ENCODE data around the gene ASIC1. TPM values are rescaled to one million over a fixed set of nuclear protein-coding genes. Genes with fewer than 3 reads are reported as not detected.
A peak's percentile ranks its signal among the peaks of the same experiment; 100 is the strongest.

The ASIC1 gene
- polyA plus RNA-seq, 3 donors: not detected

DNA sequence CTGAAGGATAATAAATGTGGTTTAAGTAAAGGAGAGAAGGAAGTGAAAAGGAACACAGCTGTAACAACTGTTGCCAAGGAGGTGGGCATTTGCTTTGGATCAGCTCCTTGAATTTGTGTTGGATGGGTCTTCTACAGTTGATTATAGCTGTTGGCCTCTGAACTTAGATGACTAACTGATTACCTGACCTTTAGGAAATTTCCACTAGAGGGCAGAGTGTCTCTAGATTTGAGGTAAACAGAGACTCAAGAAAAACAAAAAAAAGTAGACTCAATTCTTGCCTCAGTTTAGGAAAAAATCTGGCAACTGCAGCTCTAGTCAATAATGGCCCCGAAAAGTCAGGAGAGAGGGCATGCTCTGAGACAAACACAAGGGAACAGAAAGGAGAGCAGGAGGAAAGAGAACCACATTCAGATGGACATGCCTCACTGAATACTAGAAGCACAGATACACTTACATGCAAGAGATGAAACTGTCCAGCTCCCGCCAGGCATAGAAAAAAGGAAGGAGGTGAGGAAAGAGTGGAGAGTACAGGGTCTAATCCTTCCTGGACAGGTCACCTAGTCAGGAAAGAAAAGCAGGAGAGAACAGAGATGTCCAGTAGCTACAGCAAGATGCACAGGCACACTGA lies 75.2 kb downstream of the ASIC1 start:
- no peaks in the 10 kb centered on the region for H3K79me2 ChIP-seq (ENCODE audit: insufficient read depth, low read length)
- H2AFZ ChIP-seq (ENCODE audit: insufficient read depth, low read depth, low read length, poor library complexity, severe bottlenecking): no peak overlapping the region
- peak in 1 of 3 donors; percentile 15 for DNase-seq
- no peaks in the 10 kb centered on the region for H3K9me3 ChIP-seq (replicated peaks in 1 of 2; ENCODE audit: control insufficient read depth in 1 of 2, insufficient read depth in 1 of 2, low read length in 2 of 2)
- intact Hi-C loops (cut with micrococcal nuclease): loop anchor here (2.0 to 5.0 kb wide), 2 partner anchors 40 to 42 kb away; no protein-coding TSS in a partner anchor
- H3K4me3 ChIP-seq (replicated peaks in 1 of 3; ENCODE audit: low read depth in 2 of 3, low read length in 3 of 3): no peak overlapping the region
- TF ChIP-seq, protein P1, sequence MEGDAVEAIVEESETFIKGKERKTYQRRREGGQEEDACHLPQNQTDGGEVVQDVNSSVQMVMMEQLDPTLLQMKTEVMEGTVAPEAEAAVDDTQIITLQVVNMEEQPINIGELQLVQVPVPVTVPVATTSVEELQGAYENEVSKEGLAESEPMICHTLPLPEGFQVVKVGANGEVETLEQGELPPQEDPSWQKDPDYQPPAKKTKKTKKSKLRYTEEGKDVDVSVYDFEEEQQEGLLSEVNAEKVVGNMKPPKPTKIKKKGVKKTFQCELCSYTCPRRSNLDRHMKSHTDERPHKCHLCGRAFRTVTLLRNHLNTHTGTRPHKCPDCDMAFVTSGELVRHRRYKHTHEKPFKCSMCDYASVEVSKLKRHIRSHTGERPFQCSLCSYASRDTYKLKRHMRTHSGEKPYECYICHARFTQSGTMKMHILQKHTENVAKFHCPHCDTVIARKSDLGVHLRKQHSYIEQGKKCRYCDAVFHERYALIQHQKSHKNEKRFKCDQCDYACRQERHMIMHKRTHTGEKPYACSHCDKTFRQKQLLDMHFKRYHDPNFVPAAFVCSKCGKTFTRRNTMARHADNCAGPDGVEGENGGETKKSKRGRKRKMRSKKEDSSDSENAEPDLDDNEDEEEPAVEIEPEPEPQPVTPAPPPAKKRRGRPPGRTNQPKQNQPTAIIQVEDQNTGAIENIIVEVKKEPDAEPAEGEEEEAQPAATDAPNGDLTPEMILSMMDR (IDR thresholded peaks at IDR 0.05): peak; percentile 79
- peaks cover 58 to 86% of the 10 kb centered on the region in 2 donors for H3K36me3 ChIP-seq (replicated peaks in 1 of 2; ENCODE audit: control insufficient read depth in 1 of 2, insufficient read depth in 2 of 2, low read length in 2 of 2)
- H3K36me3 Mint-ChIP-seq: peaks cover 67 to 85% of the 10 kb centered on the region in 2 donors
- H3K27ac ChIP-seq (ENCODE audit: low read depth in 1 of 2, low read length in 2 of 2): no peak overlapping the region
- no peak overlapping the region for H3K4me2 ChIP-seq (replicated peaks; ENCODE audit: extremely low read depth, low read length, poor library complexity, severe bottlenecking)
- peaks cover 15% of the 10 kb centered on the region for H3K4me1 Mint-ChIP-seq
- peaks cover 11 to 16% of the 10 kb centered on the region in 2 donors for H3K4me1 ChIP-seq (ENCODE audit: control insufficient read depth in 1 of 2, insufficient read depth in 2 of 2, low read length in 2 of 2)
- H3K9ac ChIP-seq (ENCODE audit: insufficient read depth, low read length, poor library complexity, severe bottlenecking): no peak overlapping the region
- peaks cover 40% of the 10 kb centered on the region for H4K20me1 ChIP-seq (ENCODE audit: insufficient read depth, low read length)
- no peaks in the 10 kb centered on the region for H3K27me3 Mint-ChIP-seq (ENCODE audit: low read depth in 3 of 3)
- H3K27me3 ChIP-seq (ENCODE audit: control insufficient read depth in 2 of 2, insufficient read depth in 2 of 2, low read length in 2 of 2): no peaks in the 10 kb centered on the region
- H3K9me3 Mint-ChIP-seq: no peaks in the 10 kb centered on the region
- H3K27ac Mint-ChIP-seq: peak overlapping the region in 2 of 7 donors; percentile 0 to 10
- WGBS (ENCODE audit: insufficient coverage): no CpG with 5 or more reads among the region's 2 CpGs
- no peak overlapping the region for H3K4me3 Mint-ChIP-seq

Other genes with a start within 250 kb of the ASIC1 start
- 10 to 100 TPM in 1 of 3 donors, 1 to 10 TPM in 2; 3.7 to 14.9 (median 6.8) TPM for gene NCKAP5L, start 229.2 kb upstream of the ASIC1 start, polyA plus RNA-seq
- 1 to 10 TPM in 2 of 3 donors, under 1 TPM in 1; 0.71 to 1.2 (median 1.0) TPM for gene BCDIN3D, start 214.5 kb upstream of the ASIC1 start, polyA plus RNA-seq
- gene FAIM2, start 153.7 kb upstream of the ASIC1 start, polyA plus RNA-seq: not detected
- gene AQP2, start 106.9 kb upstream of the ASIC1 start, polyA plus RNA-seq: not detected
- gene AQP5, start 95.7 kb upstream of the ASIC1 start, polyA plus RNA-seq: not detected
- under 1 TPM in 1 of 3 donors, not detected in 2; 0.04 TPM for gene AQP6, start 84.6 kb upstream of the ASIC1 start, polyA plus RNA-seq
- 1 to 10 TPM; 3.1 to 5.4 (median 3.6) TPM for gene RACGAP1, start 32.1 kb upstream of the ASIC1 start, polyA plus RNA-seq
- gene SMARCD1, start 27.7 kb downstream of the ASIC1 start, polyA plus RNA-seq: 10 to 100 TPM in 1 of 3 donors, 1 to 10 TPM in 2; 3.7 to 41.9 (median 7.8) TPM
- under 1 TPM in 1 of 3 donors, not detected in 2; 0.08 TPM for gene GPD1, start 46.4 kb downstream of the ASIC1 start, polyA plus RNA-seq
- gene COX14, start 54.6 kb downstream of the ASIC1 start, polyA plus RNA-seq: 100 to 1,000 TPM in 2 of 3 donors, 10 to 100 TPM in 1; 63.8 to 257 (median 231) TPM
- gene CERS5, start 109.8 kb downstream of the ASIC1 start, polyA plus RNA-seq: 10 to 100 TPM; 30.6 to 44.4 (median 38.7) TPM
- under 1 TPM; 0.24 to 0.62 (median 0.51) TPM for gene LIMA1, start 225.9 kb downstream of the ASIC1 start, polyA plus RNA-seq

Data from CD14-positive monocyte (primary cell).